Measurements from ENCODE around the gene PTPRA. TPM values are rescaled to one million over a fixed set of nuclear protein-coding genes. Genes with fewer than 3 reads are reported as not detected.

PTPRA gene
- total and polyA plus RNA-seq, 2 donors from 2014 or later = 33.1 to 70.3 TPM

DNA sequence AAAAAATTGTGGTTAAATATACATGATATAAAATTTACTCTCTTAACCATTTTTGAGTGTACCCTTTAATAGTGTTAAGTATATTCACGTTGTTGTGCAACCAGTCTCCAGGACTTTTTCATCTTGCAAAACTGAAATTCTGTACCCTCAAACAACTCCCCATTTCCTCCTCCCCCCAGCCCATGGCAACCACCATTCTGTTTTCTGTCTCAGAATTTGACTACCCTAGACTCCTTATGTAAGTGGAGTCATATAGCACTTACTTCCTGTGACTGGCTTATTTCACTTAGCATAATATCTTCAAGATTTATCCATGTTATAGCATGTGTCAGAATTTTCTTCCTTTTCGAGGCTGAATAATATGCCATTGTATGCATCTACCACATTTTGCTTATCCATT, 27.7 kb upstream of the PTPRA start:
- Histone ChIP-seq H3K9me3 (ENCODE audit: control insufficient read depth in 2 of 3, insufficient read depth in 1 of 3, low read length in 3 of 3) (no peaks in the 10 kb centered on the region), H3K27me3 (ENCODE audit: control insufficient read depth, insufficient read depth, low read length) (no peaks in the 10 kb centered on the region), H3K36me3 (ENCODE audit: control insufficient read depth in 2 of 3, insufficient read depth in 3 of 3, low read length in 3 of 3) (peaks cover 0 to 4% (median 0%) of the 10 kb centered on the region in 3 donors), H3K9ac (ENCODE audit: low read length in 3 of 3) (no peak overlapping the region), H3K4me1 (ENCODE audit: control insufficient read depth in 2 of 3, insufficient read depth in 2 of 3, low read depth in 1 of 3, low read length in 3 of 3) (peaks cover 0 to 3% (median 0%) of the 10 kb centered on the region in 3 donors), H3K4me3 (ENCODE audit: low read length in 3 of 3) (no peak overlapping the region), H3K27ac (ENCODE audit: low read depth in 2 of 2, low read length in 2 of 2) (no peak overlapping the region)
- no peak for TF ChIP-seq CTCF (IDR thresholded peaks at IDR 0.05; ENCODE audit: borderline replicate concordance, extremely low read depth, insufficient read depth)
- intact Hi-C loops (cut with DNase I) = no loop called here
- DNase-seq = no peak
- FAIRE-seq = no peak

- intact Hi-C loops (cut with DNase I) = no loop called here
- H3K9me3 ChIP-seq (ENCODE audit: control insufficient read depth in 2 of 3, insufficient read depth in 1 of 3, low read length in 3 of 3) = no peaks in the 10 kb centered on the region
- no peak overlapping the region for H3K4me3 ChIP-seq (ENCODE audit: low read length in 3 of 3)
- TF ChIP-seq CTCF (IDR thresholded peaks at IDR 0.05; ENCODE audit: borderline replicate concordance, extremely low read depth, insufficient read depth) = no peak
- H3K27me3 ChIP-seq (ENCODE audit: control insufficient read depth, insufficient read depth, low read length) = no peaks in the 10 kb centered on the region
- no peaks in the 10 kb centered on the region for H3K4me1 ChIP-seq (ENCODE audit: control insufficient read depth in 2 of 3, insufficient read depth in 2 of 3, low read depth in 1 of 3, low read length in 3 of 3)
- no peak for FAIRE-seq
- H3K36me3 ChIP-seq (ENCODE audit: control insufficient read depth in 2 of 3, insufficient read depth in 3 of 3, low read length in 3 of 3) = peaks cover 0 to 4% (median 0%) of the 10 kb centered on the region in 3 donors
- no peak for DNase-seq
- no peak overlapping the region for H3K9ac ChIP-seq (ENCODE audit: low read length in 3 of 3)
- H3K27ac ChIP-seq (ENCODE audit: low read depth in 2 of 2, low read length in 2 of 2) = no peak overlapping the region
These were observed 26.6 kb upstream of the PTPRA start for GRCh38 chr20:2846698-2847097.

DNA sequence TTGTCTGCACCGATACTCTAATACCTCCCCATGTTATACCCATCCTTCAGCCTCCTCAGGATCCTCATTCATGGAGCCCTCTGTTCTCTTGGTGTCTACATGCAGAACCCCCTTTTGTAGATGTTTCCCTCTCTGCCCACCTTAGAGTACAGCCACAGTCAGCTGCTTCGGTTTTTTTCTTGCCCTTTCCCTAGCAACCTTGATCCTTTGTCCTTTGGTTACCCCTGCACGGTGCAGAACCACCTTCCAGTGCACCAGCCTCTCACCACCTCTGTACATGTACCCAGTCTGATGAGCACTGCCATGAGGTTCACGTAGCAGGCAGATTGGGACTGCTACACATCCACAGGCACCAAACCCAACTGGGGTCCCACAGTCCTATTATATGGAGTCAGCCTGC, 25.5 kb upstream of the PTPRA start:
- DNase-seq (no peak), FAIRE-seq (no peak)
- no peak for TF ChIP-seq CTCF (IDR thresholded peaks at IDR 0.05; ENCODE audit: borderline replicate concordance, extremely low read depth, insufficient read depth)
- no peaks in the 10 kb centered on the region for H3K9me3 ChIP-seq (ENCODE audit: control insufficient read depth in 2 of 3, insufficient read depth in 1 of 3, low read length in 3 of 3)
- no peak overlapping the region for H3K9ac ChIP-seq (ENCODE audit: low read length in 3 of 3)
- peaks cover 0 to 4% (median 0%) of the 10 kb centered on the region in 3 donors for H3K36me3 ChIP-seq (ENCODE audit: control insufficient read depth in 2 of 3, insufficient read depth in 3 of 3, low read length in 3 of 3)
- H3K4me1 ChIP-seq (ENCODE audit: control insufficient read depth in 2 of 3, insufficient read depth in 2 of 3, low read depth in 1 of 3, low read length in 3 of 3) = no peaks in the 10 kb centered on the region
- no peaks in the 10 kb centered on the region for H3K27me3 ChIP-seq (ENCODE audit: control insufficient read depth, insufficient read depth, low read length)
- H3K4me3 ChIP-seq (ENCODE audit: low read length in 3 of 3) = no peak overlapping the region
- intact Hi-C loops (cut with DNase I) = no loop called here
- no peak overlapping the region for H3K27ac ChIP-seq (ENCODE audit: low read depth in 2 of 2, low read length in 2 of 2)

GRCh38 chr20:2849529-2849928, 23.8 kb upstream of the PTPRA start:
- H3K36me3 ChIP-seq (ENCODE audit: control insufficient read depth in 2 of 3, insufficient read depth in 3 of 3, low read length in 3 of 3) = peaks cover 0 to 3% (median 0%) of the 10 kb centered on the region in 3 donors
- H3K4me1 ChIP-seq (ENCODE audit: control insufficient read depth in 2 of 3, insufficient read depth in 2 of 3, low read depth in 1 of 3, low read length in 3 of 3) = no peaks in the 10 kb centered on the region
- FAIRE-seq (no peak), DNase-seq (no peak)
- no peak for TF ChIP-seq CTCF (IDR thresholded peaks at IDR 0.05; ENCODE audit: borderline replicate concordance, extremely low read depth, insufficient read depth)
- H3K27me3 ChIP-seq (ENCODE audit: control insufficient read depth, insufficient read depth, low read length) = no peaks in the 10 kb centered on the region
- intact Hi-C loops (cut with DNase I) = no loop called here
- H3K27ac ChIP-seq (ENCODE audit: low read depth in 2 of 2, low read length in 2 of 2) = no peak overlapping the region
- no peak overlapping the region for H3K4me3 ChIP-seq (ENCODE audit: low read length in 3 of 3)
- H3K9me3 ChIP-seq (ENCODE audit: control insufficient read depth in 2 of 3, insufficient read depth in 1 of 3, low read length in 3 of 3) = no peaks in the 10 kb centered on the region
- no peak overlapping the region for H3K9ac ChIP-seq (ENCODE audit: low read length in 3 of 3)
